ENCODE measurements around the gene VAV2.

VAV2 gene

DNA sequence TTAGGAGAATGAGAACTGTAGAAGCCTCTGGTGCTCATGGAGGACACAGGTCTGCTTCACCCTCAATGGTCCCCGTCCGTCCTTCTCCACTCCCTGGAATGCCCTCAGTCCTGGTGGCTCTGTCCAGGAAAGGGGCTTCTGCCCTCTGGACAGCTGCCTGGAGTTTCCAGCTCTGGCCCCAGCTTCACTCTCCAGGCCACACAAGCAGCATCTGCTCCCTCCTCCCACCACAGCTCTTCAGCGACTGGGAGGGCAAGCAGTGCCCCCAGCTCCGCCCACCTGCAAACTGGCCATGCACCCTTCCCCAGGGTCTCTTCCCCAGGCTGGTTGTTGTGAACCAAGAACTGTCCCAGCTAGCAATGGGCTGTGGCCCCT, 258.7 kb downstream of the VAV2 start:
- TF ChIP-seq, protein P1, sequence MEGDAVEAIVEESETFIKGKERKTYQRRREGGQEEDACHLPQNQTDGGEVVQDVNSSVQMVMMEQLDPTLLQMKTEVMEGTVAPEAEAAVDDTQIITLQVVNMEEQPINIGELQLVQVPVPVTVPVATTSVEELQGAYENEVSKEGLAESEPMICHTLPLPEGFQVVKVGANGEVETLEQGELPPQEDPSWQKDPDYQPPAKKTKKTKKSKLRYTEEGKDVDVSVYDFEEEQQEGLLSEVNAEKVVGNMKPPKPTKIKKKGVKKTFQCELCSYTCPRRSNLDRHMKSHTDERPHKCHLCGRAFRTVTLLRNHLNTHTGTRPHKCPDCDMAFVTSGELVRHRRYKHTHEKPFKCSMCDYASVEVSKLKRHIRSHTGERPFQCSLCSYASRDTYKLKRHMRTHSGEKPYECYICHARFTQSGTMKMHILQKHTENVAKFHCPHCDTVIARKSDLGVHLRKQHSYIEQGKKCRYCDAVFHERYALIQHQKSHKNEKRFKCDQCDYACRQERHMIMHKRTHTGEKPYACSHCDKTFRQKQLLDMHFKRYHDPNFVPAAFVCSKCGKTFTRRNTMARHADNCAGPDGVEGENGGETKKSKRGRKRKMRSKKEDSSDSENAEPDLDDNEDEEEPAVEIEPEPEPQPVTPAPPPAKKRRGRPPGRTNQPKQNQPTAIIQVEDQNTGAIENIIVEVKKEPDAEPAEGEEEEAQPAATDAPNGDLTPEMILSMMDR (conservative IDR thresholded peaks at IDR 0.05) = no peak
- H3K27ac ChIP-seq = no peak overlapping the region

DNA sequence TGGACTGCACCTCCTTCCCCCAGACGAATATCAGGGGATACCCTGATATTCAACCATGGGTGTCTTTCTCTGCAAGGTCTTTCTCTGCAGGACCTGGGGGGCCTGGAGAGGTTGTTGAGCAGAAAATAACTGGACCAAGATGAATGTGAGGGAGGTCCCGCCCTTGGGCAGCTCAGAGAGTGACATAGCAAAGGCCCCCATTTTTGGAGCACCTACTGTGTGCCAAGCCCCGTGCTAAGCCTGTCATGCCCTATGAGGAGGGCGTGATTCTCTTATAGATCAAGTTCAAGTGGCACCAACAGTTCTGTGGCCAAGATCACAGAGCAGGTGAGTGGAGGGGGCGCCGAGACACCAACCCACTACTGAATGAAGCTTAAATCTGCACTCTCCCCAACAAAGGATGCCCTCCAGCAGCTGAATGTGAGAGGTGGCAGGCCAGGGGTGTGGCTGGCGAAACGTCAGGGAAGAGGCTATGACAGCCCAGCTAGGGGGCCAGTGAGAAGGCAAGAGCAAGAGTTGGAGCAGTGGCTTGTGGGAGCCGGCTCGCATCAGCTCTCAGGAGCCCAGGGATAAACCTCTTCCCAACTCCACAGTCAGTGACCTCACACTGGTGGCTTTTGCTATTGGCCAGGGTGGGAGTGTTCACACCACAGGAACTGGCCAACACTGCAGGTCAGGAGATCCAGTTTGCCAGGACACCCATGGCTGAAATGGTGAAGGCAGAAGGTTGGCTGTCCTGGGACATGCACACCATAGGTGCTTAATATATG, 259.3 kb downstream of the VAV2 start:
- TF ChIP-seq, protein P1 (conservative IDR thresholded peaks at IDR 0.05) = no peak
- H3K27ac ChIP-seq = no peak overlapping the region

DNA sequence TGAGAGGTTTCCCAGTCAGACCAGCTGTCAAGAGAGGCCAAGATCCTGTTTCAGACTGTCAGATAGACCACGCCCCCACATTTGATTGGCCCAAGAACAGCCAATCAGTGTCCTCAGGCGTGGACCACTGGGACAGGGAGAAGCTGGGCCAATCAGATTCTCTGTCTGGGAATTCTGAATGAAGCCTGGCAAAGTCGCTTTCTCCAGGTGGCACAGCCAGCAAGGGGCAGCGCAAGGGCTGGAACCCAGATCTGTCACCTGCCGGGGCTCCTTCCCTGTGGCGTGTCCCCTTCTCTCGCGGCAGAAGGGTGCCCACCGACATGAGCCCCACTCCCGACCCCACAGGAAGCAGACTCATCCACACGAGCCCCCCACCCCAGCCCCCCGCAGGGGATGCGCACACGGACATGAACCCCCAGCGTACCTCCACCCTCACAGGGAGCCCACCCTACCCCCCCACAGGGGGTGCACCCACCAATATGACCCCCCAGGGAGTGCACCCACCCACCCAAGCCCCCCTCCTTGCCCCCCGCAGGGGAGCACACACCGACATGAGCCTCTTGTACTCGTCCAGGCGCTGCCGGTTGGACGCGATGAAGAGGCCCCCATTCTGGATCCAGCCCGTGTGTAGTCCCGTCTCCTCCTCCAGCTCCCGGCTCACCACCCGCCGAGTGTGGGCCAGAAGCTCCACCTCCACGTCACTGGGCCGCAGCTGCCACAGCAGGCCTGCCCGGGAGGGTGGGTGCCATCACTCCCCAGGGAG, 260.1 kb downstream of the VAV2 start:
- TF ChIP-seq, protein P1 (conservative IDR thresholded peaks at IDR 0.05) = no peak

DNA sequence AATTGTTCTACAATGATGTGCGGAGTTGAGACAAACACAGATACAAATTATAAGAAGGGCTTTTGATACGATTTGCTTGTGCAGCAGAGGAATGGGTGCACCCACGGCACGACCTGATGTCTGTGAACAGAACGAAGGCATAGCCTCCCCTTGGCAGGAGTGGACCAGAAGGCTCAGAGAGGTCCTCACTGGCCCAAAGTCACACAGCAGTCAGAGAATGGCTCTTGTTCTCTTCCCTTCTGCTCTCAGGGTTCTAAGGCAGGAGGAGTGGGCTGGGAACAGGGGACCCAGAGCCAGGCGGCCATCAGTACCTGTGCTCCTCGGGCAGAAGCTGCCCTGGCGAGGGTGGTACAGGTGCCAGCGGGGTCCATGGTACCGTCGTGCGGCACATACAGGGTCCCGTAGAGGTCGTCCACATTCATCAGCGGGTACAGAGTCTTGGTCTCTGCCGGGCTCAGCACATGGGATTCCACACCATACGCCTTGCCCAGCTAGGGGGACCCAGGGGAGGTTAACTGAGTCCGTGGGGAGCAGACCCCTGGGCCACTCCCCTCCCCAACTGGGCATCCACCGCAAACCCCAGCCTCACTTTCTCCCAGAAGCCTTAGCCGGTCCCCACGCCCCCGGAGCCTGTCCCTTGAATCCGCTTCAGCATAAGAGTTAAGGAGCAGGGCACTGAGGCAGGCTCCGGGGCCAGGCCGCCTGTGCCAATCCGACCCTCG, 261.0 kb downstream of the VAV2 start:
- H3K27ac ChIP-seq = no peak overlapping the region
- TF ChIP-seq, protein P1 (conservative IDR thresholded peaks at IDR 0.05) = no peak

More for the DNA sequence above, 260.1 kb downstream of the VAV2 start:
- H3K27ac ChIP-seq = no peak overlapping the region

DNA sequence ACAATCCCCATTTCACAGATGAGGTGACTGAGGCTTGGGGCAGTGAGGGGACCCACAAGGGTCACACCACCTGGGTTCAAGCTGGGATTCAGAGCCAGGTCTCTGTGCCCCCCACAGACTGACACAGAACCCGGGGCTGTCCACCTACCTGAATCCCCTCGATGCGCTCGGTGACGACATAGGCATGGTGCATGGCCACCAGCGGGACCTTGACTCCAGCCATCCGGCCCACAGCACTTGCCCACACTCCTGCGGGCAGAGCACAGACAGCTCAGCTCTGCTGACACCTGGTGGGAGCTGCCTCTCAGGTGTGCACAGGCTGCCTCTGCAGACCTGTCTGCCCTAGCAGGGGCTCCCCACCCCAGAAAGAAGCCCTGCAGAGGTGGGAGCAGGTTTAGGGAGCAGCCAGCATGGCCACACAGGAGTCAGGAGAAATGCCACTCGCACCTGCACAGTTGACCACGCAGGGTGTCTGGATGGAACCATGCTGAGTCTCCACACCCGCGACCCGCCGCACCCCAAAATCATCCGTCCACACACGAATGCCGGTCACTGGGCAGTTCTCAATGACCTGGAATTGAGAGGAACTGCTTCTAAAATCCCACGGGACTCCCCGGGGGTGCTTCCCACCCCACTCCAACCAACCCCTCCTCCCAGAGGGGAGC, 262.4 kb downstream of the VAV2 start:
- TF ChIP-seq, protein P1 (conservative IDR thresholded peaks at IDR 0.05) = peak; percentile 61
- H3K27ac ChIP-seq = no peak overlapping the region

DNA sequence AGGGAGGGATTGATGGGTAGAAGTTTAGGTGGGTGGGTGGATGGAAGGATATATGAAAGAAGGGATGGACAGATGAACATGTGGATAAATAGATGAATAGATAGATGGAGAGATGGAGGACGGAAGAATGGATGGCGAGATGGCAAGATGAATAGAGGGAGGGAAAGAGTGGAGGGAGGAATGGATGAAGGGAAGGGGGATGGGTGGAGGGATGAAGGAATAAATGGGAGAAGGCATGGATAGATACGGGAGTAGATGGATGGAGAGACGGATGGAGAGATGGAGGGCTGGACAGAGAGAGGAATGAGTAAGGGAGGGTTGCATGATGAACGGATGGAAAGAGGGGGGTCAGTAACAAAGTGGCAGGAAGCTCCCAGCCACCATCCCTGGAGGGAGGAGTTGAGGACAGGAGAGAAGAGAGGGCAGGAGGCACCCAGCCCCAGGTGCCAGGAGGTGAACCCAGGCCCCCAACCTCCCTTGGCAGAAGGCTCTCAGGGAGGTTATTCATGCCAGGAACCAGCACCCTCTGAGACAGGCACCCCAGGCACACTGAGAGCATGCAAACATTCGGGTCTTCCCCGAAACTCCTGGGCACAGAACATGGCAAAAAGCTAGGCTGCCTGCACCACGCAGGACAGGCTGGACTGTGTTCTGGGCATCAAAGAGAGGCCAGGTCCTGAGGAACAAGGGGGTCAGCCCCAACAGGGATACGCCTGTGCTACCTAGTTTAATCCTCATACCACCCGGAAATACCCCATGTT, 263.1 kb downstream of the VAV2 start:
- no peak overlapping the region for H3K27ac ChIP-seq
- TF ChIP-seq, protein P1 (conservative IDR thresholded peaks at IDR 0.05) = no peak

Measured in VCaP (cell line).